ENCODE data around the gene LIMK2.

GRCh38 chr22:31284281-31285155 is 72.4 kb downstream of the LIMK2 start:
- no peak for TF ChIP-seq EZH2 (IDR thresholded peaks at IDR 0.05; ENCODE audit: low read length, unreplicated experiment)
- TF ChIP-seq CTCF (conservative IDR thresholded peaks at IDR 0.05; ENCODE audit: low read depth, low read length), result no peak

All from PC-3 (cell line).